Left lung (tissue), 10 donors: ENCODE data around the gene PHC2. TPM values are rescaled to one million over a fixed set of nuclear protein-coding genes. Genes with fewer than 3 reads are reported as not detected.
A peak's percentile ranks its signal among the peaks of the same experiment; 100 is the strongest.

Source experiments
- ATAC-seq: fragments of 200-7000 bp; cut with Tn5 transposase; one replicate; pipeline ENCODE4 v1.9.1; 2020; ENCODE audit warnings: moderate library complexity
- DNase-seq, 4 donors: peaks; one replicate each; pipeline ENCODE4 v3.0.0-alpha.2; 2013 to 2020
- H3K27ac ChIP-seq, 2 donors: fragments of 200-600 bp; sonication (generic) in 1 of 2; one replicate each; pipeline versions ENCODE4 v1.5.0 to v1.8.0; 2020 to 2021
- H3K27me3 ChIP-seq, 2 donors: fragments of 200-600 bp; sonication (generic) in 1 of 2; one replicate each; pipeline versions ENCODE4 v1.5.0 to v1.8.0; 2020 to 2021
- H3K36me3 ChIP-seq, 2 donors: fragments of 200-600 bp; sonication (generic) in 1 of 2; one replicate each; pipeline versions ENCODE4 v1.5.0 to v1.8.0; 2020 to 2021
- H3K4me1 ChIP-seq, 2 donors: fragments of 200-600 bp; one replicate each; pipeline ENCODE4 v1.8.0; 2021
- H3K4me3 ChIP-seq, 2 donors: fragments of 200-600 bp; sonication (generic) in 1 of 2; one replicate each; pipeline versions ENCODE4 v1.5.0 to v1.8.0; 2020 to 2021; ENCODE audit warnings: mild to moderate bottlenecking in 1 of 2
- H3K9me3 ChIP-seq, 2 donors: fragments of 200-600 bp; sonication (generic) in 1 of 2; one replicate each; pipeline versions ENCODE4 v1.5.0 to v1.8.0; 2020 to 2021
- intact Hi-C, 2 donors: fragments of 100-400 bp; cut with DNase I; formaldehyde crosslinking; loops; one replicate each; pipeline versions ENCODE4 v1.11.2 to v1.14.2; 2022
- polyA plus RNA-seq, 6 donors: library from polyadenylated mRNA; unstranded; fragments of 120-200 nt; gene quantifications; one replicate each; pipeline ENCODE4 v1.2.1, GENCODE V29; 2013; ENCODE audit not compliant: insufficient read length in 6 of 6
- total RNA-seq, 2 donors: library from RNA; stranded (reverse); fragmentation: NEBNext Ultra II Directional; extraction: Animal tissue kit (Norgen Biotek cat#: 25700); gene quantifications; one replicate each; pipeline ENCODE4 v1.2.1, GENCODE V29; 2021
- TF ChIP-seq, protein P1 (sequence below), 2 donors: fragments of 200-600 bp; sonication (generic) in 1 of 2; IDR thresholded peaks; one replicate each; pipeline versions ENCODE4 v1.5.0 to v1.8.0; 2021; ENCODE audit warnings: antibody characterized with exemption in 2 of 2
- donor health status: DM: no; HTN: yes; CAD: no.
- donor health status: DM: no; HTN: no; CAD: no.

The PHC2 gene
- total and polyA plus RNA-seq, 8 donors = 78.2 to 125 (median 83.0) TPM

GRCh38 chr1:33305816-33306652, 124.9 kb downstream of the PHC2 start:
- Histone ChIP-seq H3K9me3 (no peaks in the 10 kb centered on the region), H3K27me3 (peaks cover 8 to 22% of the 10 kb centered on the region in 2 donors), H3K36me3 (no peaks in the 10 kb centered on the region), H3K27ac (no peak overlapping the region), H3K4me3 (peak overlapping the region in 1 of 2 donors; percentile 10), H3K4me1 (peaks cover 7 to 24% of the 10 kb centered on the region in 2 donors)
- DNase-seq (no peak), ATAC-seq (no peak)
- intact Hi-C loops = no loop called here
- TF ChIP-seq, protein P1, sequence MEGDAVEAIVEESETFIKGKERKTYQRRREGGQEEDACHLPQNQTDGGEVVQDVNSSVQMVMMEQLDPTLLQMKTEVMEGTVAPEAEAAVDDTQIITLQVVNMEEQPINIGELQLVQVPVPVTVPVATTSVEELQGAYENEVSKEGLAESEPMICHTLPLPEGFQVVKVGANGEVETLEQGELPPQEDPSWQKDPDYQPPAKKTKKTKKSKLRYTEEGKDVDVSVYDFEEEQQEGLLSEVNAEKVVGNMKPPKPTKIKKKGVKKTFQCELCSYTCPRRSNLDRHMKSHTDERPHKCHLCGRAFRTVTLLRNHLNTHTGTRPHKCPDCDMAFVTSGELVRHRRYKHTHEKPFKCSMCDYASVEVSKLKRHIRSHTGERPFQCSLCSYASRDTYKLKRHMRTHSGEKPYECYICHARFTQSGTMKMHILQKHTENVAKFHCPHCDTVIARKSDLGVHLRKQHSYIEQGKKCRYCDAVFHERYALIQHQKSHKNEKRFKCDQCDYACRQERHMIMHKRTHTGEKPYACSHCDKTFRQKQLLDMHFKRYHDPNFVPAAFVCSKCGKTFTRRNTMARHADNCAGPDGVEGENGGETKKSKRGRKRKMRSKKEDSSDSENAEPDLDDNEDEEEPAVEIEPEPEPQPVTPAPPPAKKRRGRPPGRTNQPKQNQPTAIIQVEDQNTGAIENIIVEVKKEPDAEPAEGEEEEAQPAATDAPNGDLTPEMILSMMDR (IDR thresholded peaks at IDR 0.05) = no peak

GRCh38 chr1:33305016-33305415, 125.9 kb downstream of the PHC2 start:
- Histone ChIP-seq H3K4me1 (peaks cover 13 to 31% of the 10 kb centered on the region in 2 donors), H3K27me3 (peaks cover 8 to 22% of the 10 kb centered on the region in 2 donors), H3K27ac (no peak overlapping the region), H3K36me3 (no peaks in the 10 kb centered on the region), H3K9me3 (no peaks in the 10 kb centered on the region), H3K4me3 (no peak overlapping the region)
- intact Hi-C loops = no loop called here
- TF ChIP-seq, protein P1 (IDR thresholded peaks at IDR 0.05) = no peak
- ATAC-seq (no peak), DNase-seq (no peak)

- no peaks in the 10 kb centered on the region for H3K9me3 ChIP-seq
- peak overlapping the region in 1 of 2 donors; percentile 13 for H3K27ac ChIP-seq
- ATAC-seq = no peak
- peaks cover 0 to 18% of the 10 kb centered on the region in 2 donors for H3K36me3 ChIP-seq
- intact Hi-C loops = no loop called here
- peak in 1 of 4 donors; percentile 22 for DNase-seq
- H3K27me3 ChIP-seq = peaks cover 8 to 22% of the 10 kb centered on the region in 2 donors
- H3K4me1 ChIP-seq = peaks cover 13 to 41% of the 10 kb centered on the region in 2 donors
- H3K4me3 ChIP-seq = no peak overlapping the region
- TF ChIP-seq, protein P1 (IDR thresholded peaks at IDR 0.05) = no peak
Observed at GRCh38 chr1:33302325-33302724, 128.6 kb downstream of the PHC2 start.

GRCh38 chr1:33301273-33301984, 129.5 kb downstream of the PHC2 start:
- peak in 1 of 4 donors; percentile 24 for DNase-seq
- Histone ChIP-seq H3K4me1 (peaks cover 8 to 32% of the 10 kb centered on the region in 2 donors), H3K27me3 (peaks cover 1 to 13% of the 10 kb centered on the region in 2 donors), H3K27ac (peak overlapping the region in 1 of 2 donors; percentile 14), H3K9me3 (no peaks in the 10 kb centered on the region), H3K36me3 (peaks cover 0 to 19% of the 10 kb centered on the region in 2 donors), H3K4me3 (no peak overlapping the region)
- peak; percentile 5 for ATAC-seq
- TF ChIP-seq, protein P1 (IDR thresholded peaks at IDR 0.05) = no peak
- intact Hi-C loops = no loop called here

DNA sequence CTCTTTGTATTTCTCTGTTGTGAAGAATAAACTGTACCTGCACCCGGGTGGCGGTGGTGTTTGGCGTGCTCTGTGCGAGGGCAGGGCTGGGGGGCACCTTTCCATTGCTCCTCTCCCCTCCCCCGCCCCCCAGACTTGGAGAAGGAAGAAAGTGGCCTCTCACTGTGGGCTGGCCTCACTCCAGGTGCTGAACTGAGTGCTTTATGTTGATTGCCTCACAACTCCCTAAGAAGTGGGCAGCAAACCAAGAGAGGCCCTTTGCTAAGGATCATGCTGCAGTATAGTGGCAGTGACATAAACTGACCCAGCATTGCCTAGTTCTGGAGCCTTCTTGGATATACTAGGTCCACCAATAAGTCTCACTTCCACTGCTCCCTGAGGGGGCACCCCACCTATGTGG, 130.2 kb downstream of the PHC2 start:
- peaks cover 0 to 5% of the 10 kb centered on the region in 2 donors for H3K27me3 ChIP-seq
- no peak overlapping the region for H3K4me3 ChIP-seq
- intact Hi-C loops = no loop called here
- H3K4me1 ChIP-seq = peaks cover 8 to 30% of the 10 kb centered on the region in 2 donors
- ATAC-seq (peak; percentile 77), DNase-seq (peak in 3 of 4 donors; percentile 74 to 93 (median 83))
- H3K9me3 ChIP-seq = no peaks in the 10 kb centered on the region
- H3K27ac ChIP-seq = peak overlapping the region in 1 of 2 donors; percentile 14
- H3K36me3 ChIP-seq = peaks cover 0 to 24% of the 10 kb centered on the region in 2 donors
- TF ChIP-seq, protein P1 (IDR thresholded peaks at IDR 0.05) = no peak
